H1 (cell line): ENCODE results near the gene LHFPL6. TPM values are rescaled to one million over a fixed set of nuclear protein-coding genes. Genes with fewer than 3 reads are reported as not detected.

Experiments used
- ASH2L ChIP-seq: fragments of 200-600, 300-600 bp; sonication (generic); IDR thresholded peaks from one replicate; pipeline ENCODE4 v1.7.1; 2017; ENCODE audit warnings: low read length
- BCL11A ChIP-seq, 2 experiments: IDR thresholded peaks; one replicate each; pipeline ENCODE4 v1.6.1; 2011; ENCODE audit warnings: low read depth in 2 of 2, low read length in 2 of 2, mild to moderate bottlenecking in 2 of 2
- CBX5 ChIP-seq: fragments of 300-800, 300-1000 bp; sonication (generic); IDR thresholded peaks from 2 replicates; pipeline ENCODE4 v1.7.1; 2016; ENCODE audit warnings: antibody characterized with exemption, low read length, low read depth
- CEBPB ChIP-seq: IDR thresholded peaks from 2 replicates; pipeline ENCODE4 v1.6.1; 2012; ENCODE audit warnings: low read depth, low read length
- CHD1 ChIP-seq: IDR thresholded peaks from 2 replicates; pipeline ENCODE4 v1.6.1; 2012; ENCODE audit warnings: low read depth, low read length, improper control_type of control experiment
- EP300 ChIP-seq, 2 experiments: IDR thresholded peaks; 1 replicate in 1 of 2; 2 replicates in 1 of 2; pipeline ENCODE4 v1.6.1; 2011 to 2012; ENCODE audit warnings: low read depth in 2 of 2, low read length in 2 of 2, mild to moderate bottlenecking in 2 of 2, borderline replicate concordance in 1 of 2, inconsistent platforms in 1 of 2, moderate library complexity in 1 of 2
- GABPA ChIP-seq: IDR thresholded peaks from 2 replicates; pipeline ENCODE4 v1.6.1; 2011; ENCODE audit warnings: mild to moderate bottlenecking, low read length, moderate library complexity, borderline replicate concordance; ENCODE audit not compliant: insufficient read depth
- GTF2F1 ChIP-seq: IDR thresholded peaks from 2 replicates; pipeline ENCODE4 v1.6.1; 2012; ENCODE audit warnings: low read depth, low read length, improper control_type of control experiment, borderline replicate concordance
- JUND ChIP-seq: IDR thresholded peaks from 2 replicates; pipeline ENCODE4 v1.6.1; 2011; ENCODE audit warnings: mild to moderate bottlenecking, improper control_type of control experiment, low read length
- KDM4A ChIP-seq: IDR thresholded peaks from one replicate; pipeline ENCODE4 v1.7.1; 2012; ENCODE audit warnings: low read depth, mild to moderate bottlenecking, moderate library complexity, low read length, inconsistent platforms; ENCODE audit not compliant: severe bottlenecking
- NANOG ChIP-seq: IDR thresholded peaks from 2 replicates; pipeline ENCODE4 v1.6.1; 2011; ENCODE audit warnings: low read length, low read depth, mild to moderate bottlenecking, inconsistent platforms; ENCODE audit not compliant: insufficient read depth, poor library complexity, severe bottlenecking
- NRF1 ChIP-seq: IDR thresholded peaks from 2 replicates; pipeline ENCODE4 v1.6.1; 2011; ENCODE audit warnings: mild to moderate bottlenecking, low read depth, low read length, improper control_type of control experiment
- POU5F1 ChIP-seq: IDR thresholded peaks from 2 replicates; pipeline ENCODE4 v1.6.1; 2011; ENCODE audit warnings: low read depth, mild to moderate bottlenecking, low read length, moderate library complexity
- RFX5 ChIP-seq: IDR thresholded peaks from 2 replicates; pipeline ENCODE4 v1.6.1; 2011; ENCODE audit warnings: low read depth, low read length, improper control_type of control experiment, borderline replicate concordance
- RXRA ChIP-seq: IDR thresholded peaks from 2 replicates; pipeline ENCODE4 v1.6.1; 2011; ENCODE audit warnings: low read depth, mild to moderate bottlenecking, low read length, moderate library complexity; ENCODE audit not compliant: insufficient read depth
- SIX5 ChIP-seq: IDR thresholded peaks from 2 replicates; pipeline ENCODE4 v1.6.1; 2011; ENCODE audit warnings: mild to moderate bottlenecking, low read depth, low read length
- SP1 ChIP-seq: IDR thresholded peaks from 2 replicates; pipeline ENCODE4 v1.6.1; 2011; ENCODE audit warnings: low read depth, low read length
- SP2 ChIP-seq: IDR thresholded peaks from 2 replicates; pipeline ENCODE4 v1.6.1; 2012; ENCODE audit warnings: mild to moderate bottlenecking, low read length, inconsistent platforms
- SP4 ChIP-seq: IDR thresholded peaks from 2 replicates; pipeline ENCODE4 v1.6.1; 2012; ENCODE audit warnings: low read length, inconsistent platforms
- SUZ12 ChIP-seq: fragments of 200-600 bp; sonication (generic); IDR thresholded peaks from 2 replicates; pipeline ENCODE4 v1.6.1; 2012; ENCODE audit warnings: mild to moderate bottlenecking, inconsistent platforms, low read length, moderate library complexity, mixed read lengths
- TBP ChIP-seq: IDR thresholded peaks from 2 replicates; pipeline ENCODE4 v1.6.1; 2011; ENCODE audit warnings: low read depth, low read length, improper control_type of control experiment
- TCF12 ChIP-seq: IDR thresholded peaks from 2 replicates; pipeline ENCODE4 v1.6.1; 2011; ENCODE audit warnings: low read depth, mild to moderate bottlenecking, low read length
- TEAD4 ChIP-seq: IDR thresholded peaks from 2 replicates; pipeline ENCODE4 v1.6.1; 2012; ENCODE audit warnings: low read depth, low read length, inconsistent platforms, mixed read lengths
- polyA plus RNA-seq, 7 experiments: library from polyadenylated mRNA; depleted of rRNA in 3 of 7; stranded (reverse) in 5 of 7; unstranded in 2 of 7; fragments of >200 nt in 5 of 7; fragments of 200-250 nt in 2 of 7; gene quantifications; 1 replicate in 5 of 7; 2 replicates in 1 of 7; 4 replicates in 1 of 7; pipeline versions ENCODE4 v1.2.1 to v1.2.3, GENCODE V29; 2011 to 2013; ENCODE audit warnings: missing spikeins in 2 of 7, mixed read lengths in 2 of 7
- total RNA-seq: library from RNA; stranded (reverse); fragmentation: NEBNext Ultra II Directional; extraction: Animal tissue kit (Norgen Biotek cat#: 25700); gene quantifications from 2 replicates; pipeline ENCODE4 v1.2.1, GENCODE V29; 2021
- TF ChIP-seq, protein P1 (sequence below): IDR thresholded peaks from 2 replicates; pipeline ENCODE4 v1.6.1; 2011; ENCODE audit warnings: low read length, improper control_type of control experiment

LHFPL6 gene
- total and polyA plus RNA-seq, 2 of the 8 experiments (the other 6 are each of a cell fraction or from before 2014, with no cell fraction given) = 7.6 to 17.0 TPM

GRCh38 chr13:39565036-39565949 is 37.7 kb downstream of the LHFPL6 start (continued):
- no peak for TF ChIP-seq GTF2F1
- peak; percentile 95 for TF ChIP-seq JUND
- no peak for TF ChIP-seq SP4
- TF ChIP-seq ASH2L = no peak
- no peak for TF ChIP-seq SUZ12
- no peak for TF ChIP-seq EP300 (IDR thresholded peaks at IDR 0.05; ENCODE audit: borderline replicate concordance in 1 of 2, low read depth in 2 of 2, low read length in 2 of 2)
- no peak for TF ChIP-seq CHD1
- no peak for TF ChIP-seq GABPA
- TF ChIP-seq TBP = no peak
- peak in 1 of 2 experiments; percentile 6 for TF ChIP-seq BCL11A (IDR thresholded peaks at IDR 0.05; ENCODE audit: low read depth in 2 of 2, low read length in 2 of 2)
- no peak for TF ChIP-seq SP2
- TF ChIP-seq KDM4A = no peak
- peak; percentile 38 for TF ChIP-seq NANOG
- no peak for TF ChIP-seq CBX5
- TF ChIP-seq RFX5 = no peak
- TF ChIP-seq, protein P1, sequence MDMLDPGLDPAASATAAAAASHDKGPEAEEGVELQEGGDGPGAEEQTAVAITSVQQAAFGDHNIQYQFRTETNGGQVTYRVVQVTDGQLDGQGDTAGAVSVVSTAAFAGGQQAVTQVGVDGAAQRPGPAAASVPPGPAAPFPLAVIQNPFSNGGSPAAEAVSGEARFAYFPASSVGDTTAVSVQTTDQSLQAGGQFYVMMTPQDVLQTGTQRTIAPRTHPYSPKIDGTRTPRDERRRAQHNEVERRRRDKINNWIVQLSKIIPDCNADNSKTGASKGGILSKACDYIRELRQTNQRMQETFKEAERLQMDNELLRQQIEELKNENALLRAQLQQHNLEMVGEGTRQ = no peak
- TF ChIP-seq SP1 = peak; percentile 21; the same call in 1 of the 2 replicates
- no peak for TF ChIP-seq RXRA
- no peak for TF ChIP-seq TCF12
- 0 out of 2 replicates have a peak, but pooled peaks have one; percentile 69 for TF ChIP-seq POU5F1
- TF ChIP-seq SIX5 = no peak
- peak; percentile 92 for TF ChIP-seq TEAD4
- TF ChIP-seq NRF1 = no peak
- peak; percentile 68 for TF ChIP-seq CEBPB
